ENCODE results near the gene G6PC3. TPM values are rescaled to one million over a fixed set of nuclear protein-coding genes. Genes with fewer than 3 reads are reported as not detected.

The G6PC3 gene
- total and polyA plus RNA-seq, 3 donors from 2014 or later: 58.0 to 109 (median 85.5) TPM

DNA sequence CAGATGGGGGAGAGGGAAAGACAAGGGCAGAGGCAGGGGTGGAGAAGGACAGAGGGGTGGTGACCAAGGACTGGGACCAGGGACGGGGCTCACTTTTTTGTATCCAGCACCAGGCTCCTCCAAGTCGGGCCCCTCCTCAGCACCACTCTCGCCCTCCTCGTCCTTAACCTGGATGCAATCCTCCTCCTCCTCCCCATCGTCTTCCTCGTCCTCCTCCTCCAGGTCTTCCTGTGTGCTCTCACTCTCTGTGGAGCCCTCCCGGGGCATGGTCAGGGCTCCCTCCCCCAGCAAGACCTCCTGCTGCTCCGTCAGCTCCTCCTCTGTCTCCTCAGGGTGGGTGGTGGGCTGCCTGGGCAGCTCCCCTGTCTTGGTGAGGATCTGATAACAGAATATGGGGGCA, 16.8 kb downstream of the G6PC3 start:
- H3K4me1 ChIP-seq: peaks cover 8% of the 10 kb centered on the region
- TF ChIP-seq, protein P1, sequence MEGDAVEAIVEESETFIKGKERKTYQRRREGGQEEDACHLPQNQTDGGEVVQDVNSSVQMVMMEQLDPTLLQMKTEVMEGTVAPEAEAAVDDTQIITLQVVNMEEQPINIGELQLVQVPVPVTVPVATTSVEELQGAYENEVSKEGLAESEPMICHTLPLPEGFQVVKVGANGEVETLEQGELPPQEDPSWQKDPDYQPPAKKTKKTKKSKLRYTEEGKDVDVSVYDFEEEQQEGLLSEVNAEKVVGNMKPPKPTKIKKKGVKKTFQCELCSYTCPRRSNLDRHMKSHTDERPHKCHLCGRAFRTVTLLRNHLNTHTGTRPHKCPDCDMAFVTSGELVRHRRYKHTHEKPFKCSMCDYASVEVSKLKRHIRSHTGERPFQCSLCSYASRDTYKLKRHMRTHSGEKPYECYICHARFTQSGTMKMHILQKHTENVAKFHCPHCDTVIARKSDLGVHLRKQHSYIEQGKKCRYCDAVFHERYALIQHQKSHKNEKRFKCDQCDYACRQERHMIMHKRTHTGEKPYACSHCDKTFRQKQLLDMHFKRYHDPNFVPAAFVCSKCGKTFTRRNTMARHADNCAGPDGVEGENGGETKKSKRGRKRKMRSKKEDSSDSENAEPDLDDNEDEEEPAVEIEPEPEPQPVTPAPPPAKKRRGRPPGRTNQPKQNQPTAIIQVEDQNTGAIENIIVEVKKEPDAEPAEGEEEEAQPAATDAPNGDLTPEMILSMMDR (IDR thresholded peaks at IDR 0.05): no peak
- TF ChIP-seq POLR2A (IDR thresholded peaks at IDR 0.05): no peak
- H3K4me3 ChIP-seq: no peak overlapping the region
- no peaks in the 10 kb centered on the region for H3K36me3 ChIP-seq (ENCODE audit: low read depth, missing control alignments)
- DNase-seq: no peak
- intact Hi-C loops (cut with DNase I; ENCODE audit: low total_unique reads): no loop called here
- no peaks in the 10 kb centered on the region for H3K27me3 ChIP-seq
- no peaks in the 10 kb centered on the region for H3K9me3 ChIP-seq
- peak overlapping the region in 1 of 2 donors; percentile 39 for H3K27ac ChIP-seq
- WGBS, 2 donors: 55 to 59% methylated on average over 8 of the region's 8 CpGs

DNA sequence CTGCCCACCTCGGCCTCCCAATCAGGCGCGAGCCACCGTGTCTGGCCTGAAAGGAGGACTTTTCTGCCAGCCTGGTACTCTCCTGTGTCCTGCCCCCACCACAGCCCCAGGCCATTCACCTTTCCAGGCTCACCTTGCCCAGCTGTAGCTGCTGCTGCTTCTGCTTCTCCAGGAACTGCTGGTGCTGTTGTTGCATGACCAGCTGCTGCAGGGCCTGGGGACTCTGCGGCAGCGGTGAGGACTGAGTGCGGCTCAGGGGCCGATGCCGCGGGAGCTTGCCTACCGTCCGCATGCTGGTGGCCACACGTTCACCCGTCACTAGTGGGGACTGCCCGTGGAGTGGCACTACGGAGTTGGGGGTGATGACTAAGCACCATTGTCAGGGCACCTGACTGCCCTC, 17.7 kb downstream of the G6PC3 start:
- peaks cover 8% of the 10 kb centered on the region for H3K4me1 ChIP-seq
- no peak for DNase-seq
- WGBS, 2 donors: 91 to 92% methylated on average over 4 to 16 of the region's 16 CpGs
- no peaks in the 10 kb centered on the region for H3K36me3 ChIP-seq (ENCODE audit: low read depth, missing control alignments)
- H3K27ac ChIP-seq: no peak overlapping the region
- no peak overlapping the region for H3K4me3 ChIP-seq
- H3K9me3 ChIP-seq: no peaks in the 10 kb centered on the region
- intact Hi-C loops (cut with DNase I; ENCODE audit: low total_unique reads): no loop called here
- TF ChIP-seq POLR2A (IDR thresholded peaks at IDR 0.05): no peak
- TF ChIP-seq, protein P1 (IDR thresholded peaks at IDR 0.05): no peak
- no peaks in the 10 kb centered on the region for H3K27me3 ChIP-seq

DNA sequence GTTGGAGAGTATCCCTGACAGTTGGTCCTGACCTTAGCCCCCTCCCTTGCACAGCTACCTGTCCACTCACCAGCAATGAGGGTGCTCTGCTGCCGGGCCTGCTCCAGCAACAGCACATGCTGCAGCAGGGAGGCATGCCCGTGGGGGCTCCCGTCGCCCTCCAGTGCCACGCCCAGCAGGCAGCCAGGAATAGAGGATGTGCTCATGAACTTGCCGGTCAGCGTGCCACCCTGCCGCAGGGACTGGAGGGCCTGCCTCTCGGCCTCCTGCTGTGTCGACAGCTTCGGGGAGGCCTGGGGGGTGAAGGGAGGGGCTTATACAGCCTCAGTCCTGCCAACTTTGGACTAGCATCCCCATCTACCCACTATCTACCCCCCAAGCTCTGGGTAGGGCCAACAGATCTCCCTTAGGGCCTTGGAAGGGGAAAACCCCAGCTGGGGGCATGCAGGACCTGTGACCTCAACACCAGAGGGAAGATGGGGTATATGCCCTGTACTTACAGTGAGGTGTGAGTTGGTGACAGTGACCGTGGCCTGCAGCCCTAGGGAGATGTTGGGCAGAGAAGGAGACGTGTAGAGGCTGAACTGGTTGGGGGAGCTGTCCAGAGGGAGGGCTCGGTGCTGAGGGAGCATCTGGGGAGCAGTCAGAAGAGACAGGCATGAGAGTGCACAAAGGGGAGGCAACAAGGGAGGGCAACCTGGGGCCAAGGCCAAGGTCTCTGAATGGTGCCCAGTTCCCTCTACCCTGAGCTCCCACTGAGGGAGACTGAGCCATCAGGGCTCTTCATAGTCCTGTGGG, 20.9 kb downstream of the G6PC3 start:
- Histone ChIP-seq H3K27ac (no peak overlapping the region), H3K36me3 (ENCODE audit: low read depth, missing control alignments) (no peaks in the 10 kb centered on the region), H3K4me3 (no peak overlapping the region), H3K4me1 (peaks cover 25% of the 10 kb centered on the region), H3K27me3 (no peaks in the 10 kb centered on the region), H3K9me3 (no peaks in the 10 kb centered on the region)
- WGBS, 2 donors: 76 to 84% methylated on average over 12 to 14 of the region's 14 CpGs
- TF ChIP-seq, protein P1 (IDR thresholded peaks at IDR 0.05): no peak
- no peak for TF ChIP-seq POLR2A (IDR thresholded peaks at IDR 0.05)
- intact Hi-C loops (cut with DNase I; ENCODE audit: low total_unique reads): no loop called here
- DNase-seq: no peak

DNA sequence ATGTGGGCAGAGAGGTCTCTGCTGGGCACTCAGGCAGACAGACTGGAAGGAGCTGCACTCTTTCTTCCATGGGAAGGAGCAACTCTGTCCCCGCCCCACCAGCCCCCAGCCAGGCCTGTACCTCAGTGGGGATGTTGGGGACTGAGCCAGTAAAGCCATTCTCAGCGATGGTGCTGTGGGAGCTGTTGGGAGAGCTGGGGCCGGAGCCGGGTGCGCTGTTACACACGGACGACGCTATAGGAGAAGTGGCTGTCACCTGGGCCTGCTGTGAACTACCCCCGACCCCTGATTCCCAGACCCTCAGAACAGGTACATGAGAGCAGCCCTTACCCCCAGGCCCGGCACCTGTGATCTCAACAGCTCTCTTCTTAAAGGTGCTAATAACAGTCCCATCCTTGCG, 21.5 kb downstream of the G6PC3 start:
- intact Hi-C loops (cut with DNase I; ENCODE audit: low total_unique reads): no loop called here
- no peaks in the 10 kb centered on the region for H3K27me3 ChIP-seq
- H3K27ac ChIP-seq: no peak overlapping the region
- H3K9me3 ChIP-seq: no peaks in the 10 kb centered on the region
- TF ChIP-seq, protein P1 (IDR thresholded peaks at IDR 0.05): no peak
- no peak for TF ChIP-seq POLR2A (IDR thresholded peaks at IDR 0.05)
- H3K4me3 ChIP-seq: no peak overlapping the region
- no peaks in the 10 kb centered on the region for H3K36me3 ChIP-seq (ENCODE audit: low read depth, missing control alignments)
- H3K4me1 ChIP-seq: peaks cover 28% of the 10 kb centered on the region
- WGBS, 2 donors: 79 to 89% methylated on average over 11 of the region's 11 CpGs
- DNase-seq: no peak
